Measurements from ENCODE around the gene DARS2.
"Not testable (repeated sequence)": the region's sequence is repeated elsewhere in the genome, so short reads cannot be mapped to it uniquely, and the experiment has no call there.

The DARS2 gene, protein sequence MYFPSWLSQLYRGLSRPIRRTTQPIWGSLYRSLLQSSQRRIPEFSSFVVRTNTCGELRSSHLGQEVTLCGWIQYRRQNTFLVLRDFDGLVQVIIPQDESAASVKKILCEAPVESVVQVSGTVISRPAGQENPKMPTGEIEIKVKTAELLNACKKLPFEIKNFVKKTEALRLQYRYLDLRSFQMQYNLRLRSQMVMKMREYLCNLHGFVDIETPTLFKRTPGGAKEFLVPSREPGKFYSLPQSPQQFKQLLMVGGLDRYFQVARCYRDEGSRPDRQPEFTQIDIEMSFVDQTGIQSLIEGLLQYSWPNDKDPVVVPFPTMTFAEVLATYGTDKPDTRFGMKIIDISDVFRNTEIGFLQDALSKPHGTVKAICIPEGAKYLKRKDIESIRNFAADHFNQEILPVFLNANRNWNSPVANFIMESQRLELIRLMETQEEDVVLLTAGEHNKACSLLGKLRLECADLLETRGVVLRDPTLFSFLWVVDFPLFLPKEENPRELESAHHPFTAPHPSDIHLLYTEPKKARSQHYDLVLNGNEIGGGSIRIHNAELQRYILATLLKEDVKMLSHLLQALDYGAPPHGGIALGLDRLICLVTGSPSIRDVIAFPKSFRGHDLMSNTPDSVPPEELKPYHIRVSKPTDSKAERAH

GRCh38 chr1:173824315-173825081 lies at the start of gene DARS2, which contains the start of gene CENPL:
DARS2 (plus strand) TSS chr1:173824673; CDS start chr1:173825230, 557 bp downstream.
CENPL (minus strand) TSS chr1:173824883; CDS start chr1:173811299, 13,584 bp downstream.
- peak within 1 kb of the TSS; percentile 92 for H3K4me3 ChIP-seq (ENCODE audit: low read depth, low read length)
- no peaks in the 10 kb centered on the region for H3K27me3 ChIP-seq (ENCODE audit: insufficient read depth, low read length)
- H3K36me3 ChIP-seq (ENCODE audit: insufficient read depth, low read length) = no peaks in the 10 kb centered on the region
- peak within 1 kb of the TSS; percentile 91 for H2AFZ ChIP-seq (ENCODE audit: low read length, unreplicated experiment)
- H3K27ac ChIP-seq (ENCODE audit: low read depth, low read length) = peak within 1 kb of the TSS; percentile 97
- H3K4me1 ChIP-seq (ENCODE audit: control insufficient read depth, insufficient read depth, low read length, unreplicated experiment) = peaks cover 40% of the 10 kb centered on the region
- peaks cover 55% of the 10 kb centered on the region for H3K79me2 ChIP-seq (ENCODE audit: control insufficient read depth, insufficient read depth, low read length, unreplicated experiment)

- Histone ChIP-seq H3K79me2 (ENCODE audit: control insufficient read depth, insufficient read depth, low read length, unreplicated experiment) (no peaks in the 10 kb centered on the region), H3K4me1 (ENCODE audit: control insufficient read depth, insufficient read depth, low read length, unreplicated experiment) (no peaks in the 10 kb centered on the region), H3K27me3 (ENCODE audit: insufficient read depth, low read length) (no peaks in the 10 kb centered on the region), H2AFZ (ENCODE audit: low read length, unreplicated experiment) (no peak overlapping the region), H3K36me3 (ENCODE audit: insufficient read depth, low read length) (peaks cover 17% of the 10 kb centered on the region; the same call in 1 of the 2 replicates), H3K4me3 (ENCODE audit: low read depth, low read length) (no peak overlapping the region), H3K27ac (ENCODE audit: low read depth, low read length) (no peak overlapping the region)
Observed at GRCh38 chr1:173775578-173776226, 48.8 kb upstream of the DARS2 start.

DNA sequence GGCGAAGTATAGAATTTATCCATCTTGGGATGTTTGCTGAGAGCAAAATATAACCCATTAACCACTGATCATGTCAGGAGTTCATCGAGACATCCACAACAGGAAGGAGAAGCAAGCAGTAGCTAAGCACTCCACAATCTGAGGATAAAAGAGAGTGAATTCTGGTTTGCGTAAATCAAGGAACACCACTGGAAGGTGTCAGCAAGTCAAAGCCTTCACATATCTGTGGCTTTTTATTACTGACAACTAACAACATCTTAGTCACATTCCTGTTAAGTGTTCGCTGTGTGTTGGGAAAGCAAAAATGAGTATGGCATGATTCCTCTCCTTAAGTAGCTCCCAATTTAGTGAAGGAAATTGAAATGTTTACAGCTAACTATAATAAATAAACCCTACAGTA lies 44.5 kb upstream of the DARS2 start:
- H2AFZ ChIP-seq (ENCODE audit: low read length, unreplicated experiment) = no peak overlapping the region
- no peak overlapping the region for H3K27ac ChIP-seq (ENCODE audit: low read depth, low read length)
- peaks cover 22% of the 10 kb centered on the region; the same call in 1 of the 2 replicates for H3K36me3 ChIP-seq (ENCODE audit: insufficient read depth, low read length)
- no peaks in the 10 kb centered on the region for H3K4me1 ChIP-seq (ENCODE audit: control insufficient read depth, insufficient read depth, low read length, unreplicated experiment)
- H3K4me3 ChIP-seq (ENCODE audit: low read depth, low read length) = no peak overlapping the region
- no peaks in the 10 kb centered on the region for H3K79me2 ChIP-seq (ENCODE audit: control insufficient read depth, insufficient read depth, low read length, unreplicated experiment)
- H3K27me3 ChIP-seq (ENCODE audit: insufficient read depth, low read length) = no peaks in the 10 kb centered on the region

DNA sequence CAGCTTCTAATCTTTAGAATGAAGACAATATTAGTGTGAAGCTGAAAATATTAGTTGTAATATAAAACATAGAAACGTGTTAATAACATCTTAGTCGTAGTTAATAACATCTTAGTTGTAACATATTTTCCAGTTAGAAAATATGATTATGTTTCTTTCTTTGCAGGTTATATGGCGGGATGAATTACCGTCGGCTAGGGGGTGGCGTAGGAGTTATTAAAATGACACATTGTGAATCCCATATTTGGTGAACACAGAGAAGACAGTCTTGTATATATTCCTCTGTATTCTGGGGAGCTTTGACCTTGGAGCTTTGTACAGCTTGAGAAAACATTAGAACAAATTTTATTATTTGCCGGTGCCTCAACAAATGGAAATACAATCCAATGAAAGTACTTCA lies 39.5 kb upstream of the DARS2 start:
- H3K27me3 ChIP-seq (ENCODE audit: insufficient read depth, low read length) = no peaks in the 10 kb centered on the region
- H3K4me3 ChIP-seq (ENCODE audit: low read depth, low read length) = no peak overlapping the region
- no peaks in the 10 kb centered on the region for H3K79me2 ChIP-seq (ENCODE audit: control insufficient read depth, insufficient read depth, low read length, unreplicated experiment)
- no peaks in the 10 kb centered on the region for H3K4me1 ChIP-seq (ENCODE audit: control insufficient read depth, insufficient read depth, low read length, unreplicated experiment)
- H3K36me3 ChIP-seq (ENCODE audit: insufficient read depth, low read length) = peaks cover 13% of the 10 kb centered on the region; the same call in 1 of the 2 replicates
- no peak overlapping the region for H3K27ac ChIP-seq (ENCODE audit: low read depth, low read length)
- no peak overlapping the region for H2AFZ ChIP-seq (ENCODE audit: low read length, unreplicated experiment)

DNA sequence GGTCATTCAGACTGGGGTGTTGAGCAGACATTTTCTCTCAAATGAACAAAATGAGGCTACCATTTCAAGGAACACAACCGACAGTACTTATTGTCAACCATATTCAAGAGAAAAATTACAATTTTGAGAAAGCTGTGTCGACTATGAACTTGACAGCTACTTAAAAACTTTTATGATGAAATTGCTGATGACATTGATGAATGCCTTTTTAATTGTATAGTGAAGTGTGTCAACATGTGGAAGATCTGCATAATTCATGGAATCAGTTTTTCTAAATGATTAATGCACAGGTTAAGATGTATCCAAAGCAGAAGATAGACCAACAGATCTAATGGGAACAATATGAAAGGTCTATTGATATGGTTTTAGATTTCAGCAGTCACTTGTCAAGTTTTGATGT lies 34.6 kb upstream of the DARS2 start:
- no peak overlapping the region for H3K4me3 ChIP-seq (ENCODE audit: low read depth, low read length)
- no peaks in the 10 kb centered on the region for H3K27me3 ChIP-seq (ENCODE audit: insufficient read depth, low read length)
- H2AFZ ChIP-seq (ENCODE audit: low read length, unreplicated experiment) = no peak overlapping the region
- H3K4me1 ChIP-seq (ENCODE audit: control insufficient read depth, insufficient read depth, low read length, unreplicated experiment) = no peaks in the 10 kb centered on the region
- peaks cover 13% of the 10 kb centered on the region for H3K36me3 ChIP-seq (ENCODE audit: insufficient read depth, low read length)
- H3K79me2 ChIP-seq (ENCODE audit: control insufficient read depth, insufficient read depth, low read length, unreplicated experiment) = no peaks in the 10 kb centered on the region
- H3K27ac ChIP-seq (ENCODE audit: low read depth, low read length) = no peak overlapping the region

- no peak overlapping the region for H3K4me3 ChIP-seq (ENCODE audit: low read depth, low read length)
- no peaks in the 10 kb centered on the region for H3K79me2 ChIP-seq (ENCODE audit: control insufficient read depth, insufficient read depth, low read length, unreplicated experiment)
- peaks cover 10% of the 10 kb centered on the region for H3K4me1 ChIP-seq (ENCODE audit: control insufficient read depth, insufficient read depth, low read length, unreplicated experiment)
- H3K27me3 ChIP-seq (ENCODE audit: insufficient read depth, low read length) = no peaks in the 10 kb centered on the region
- H2AFZ ChIP-seq (ENCODE audit: low read length, unreplicated experiment) = no peak overlapping the region
- H3K27ac ChIP-seq (ENCODE audit: low read depth, low read length) = no peak overlapping the region
- peaks cover 39% of the 10 kb centered on the region for H3K36me3 ChIP-seq (ENCODE audit: insufficient read depth, low read length)
Observed at GRCh38 chr1:173798078-173798477, 26.4 kb upstream of the DARS2 start.

- H3K27ac ChIP-seq (ENCODE audit: low read depth, low read length); H3K79me2 ChIP-seq (ENCODE audit: control insufficient read depth, insufficient read depth, low read length, unreplicated experiment); H2AFZ ChIP-seq (ENCODE audit: low read length, unreplicated experiment); H3K27me3 ChIP-seq (ENCODE audit: insufficient read depth, low read length); H3K4me3 ChIP-seq (ENCODE audit: low read depth, low read length): not testable (repeated sequence)
- H3K36me3 ChIP-seq (ENCODE audit: insufficient read depth, low read length) = peaks cover 41% of the 10 kb centered on the region
- peaks cover 10% of the 10 kb centered on the region for H3K4me1 ChIP-seq (ENCODE audit: control insufficient read depth, insufficient read depth, low read length, unreplicated experiment)
Observed at GRCh38 chr1:173799995-173800394, 24.5 kb upstream of the DARS2 start.

DNA sequence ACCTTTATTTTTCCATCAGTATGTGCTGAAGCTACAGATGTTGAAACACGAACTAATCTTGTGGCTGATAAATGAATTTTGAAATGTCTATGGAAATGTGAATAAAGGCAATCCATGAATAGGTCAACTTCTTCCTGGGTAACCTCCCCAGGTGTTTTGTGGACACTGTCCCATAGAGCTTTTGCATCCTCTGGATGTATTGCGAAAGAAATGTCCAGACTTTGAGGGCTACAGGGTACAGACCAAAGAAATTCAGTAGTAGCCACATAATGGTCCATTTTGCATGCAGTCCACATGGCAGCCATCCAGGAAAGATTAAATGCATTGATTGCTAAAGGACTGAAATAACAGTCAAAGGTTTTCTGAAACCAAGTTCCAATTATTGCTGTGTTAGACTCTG lies 21.5 kb upstream of the DARS2 start:
- H3K36me3 ChIP-seq (ENCODE audit: insufficient read depth, low read length) = peaks cover 33% of the 10 kb centered on the region
- no peak overlapping the region for H3K27ac ChIP-seq (ENCODE audit: low read depth, low read length)
- peaks cover 10% of the 10 kb centered on the region for H3K4me1 ChIP-seq (ENCODE audit: control insufficient read depth, insufficient read depth, low read length, unreplicated experiment)
- H3K79me2 ChIP-seq (ENCODE audit: control insufficient read depth, insufficient read depth, low read length, unreplicated experiment) = no peaks in the 10 kb centered on the region
- no peak overlapping the region for H2AFZ ChIP-seq (ENCODE audit: low read length, unreplicated experiment)
- no peak overlapping the region for H3K4me3 ChIP-seq (ENCODE audit: low read depth, low read length)
- no peaks in the 10 kb centered on the region for H3K27me3 ChIP-seq (ENCODE audit: insufficient read depth, low read length)

- not testable (repeated sequence) for H2AFZ ChIP-seq (ENCODE audit: low read length, unreplicated experiment); H3K27ac ChIP-seq (ENCODE audit: low read depth, low read length); H3K36me3 ChIP-seq (ENCODE audit: insufficient read depth, low read length); H3K4me3 ChIP-seq (ENCODE audit: low read depth, low read length); H3K27me3 ChIP-seq (ENCODE audit: insufficient read depth, low read length); H3K4me1 ChIP-seq (ENCODE audit: control insufficient read depth, insufficient read depth, low read length, unreplicated experiment)
- H3K79me2 ChIP-seq (ENCODE audit: control insufficient read depth, insufficient read depth, low read length, unreplicated experiment) = peaks cover 46% of the 10 kb centered on the region
Observed at GRCh38 chr1:173813654-173814053, 10.8 kb upstream of the DARS2 start.

DNA sequence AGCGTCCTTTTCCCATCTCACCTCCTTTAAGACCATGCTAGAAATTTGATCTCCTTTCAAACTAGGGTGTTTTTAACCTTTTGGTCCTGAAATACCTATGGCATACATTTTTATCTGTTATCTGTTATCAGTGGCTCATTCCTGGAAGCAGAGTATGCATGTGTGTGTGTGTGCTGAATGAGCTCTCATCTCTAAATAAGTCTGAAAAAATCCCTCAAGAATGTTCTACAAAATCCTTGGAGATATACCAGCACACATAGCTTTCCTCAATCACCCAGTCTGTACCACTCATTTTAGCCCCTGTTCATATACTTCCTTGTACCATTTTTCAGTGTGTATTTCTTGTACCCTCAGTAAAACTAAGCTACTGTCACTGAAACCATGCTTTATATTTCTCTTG lies 6.0 kb upstream of the DARS2 start:
- Histone ChIP-seq H3K36me3 (ENCODE audit: insufficient read depth, low read length) (peaks cover 10% of the 10 kb centered on the region), H3K4me3 (ENCODE audit: low read depth, low read length) (no peak overlapping the region), H3K27ac (ENCODE audit: low read depth, low read length) (no peak overlapping the region), H3K27me3 (ENCODE audit: insufficient read depth, low read length) (no peaks in the 10 kb centered on the region), H3K79me2 (ENCODE audit: control insufficient read depth, insufficient read depth, low read length, unreplicated experiment) (peaks cover 72% of the 10 kb centered on the region), H2AFZ (ENCODE audit: low read length, unreplicated experiment) (no peak overlapping the region), H3K4me1 (ENCODE audit: control insufficient read depth, insufficient read depth, low read length, unreplicated experiment) (peaks cover 15% of the 10 kb centered on the region)
